Measurements from ENCODE around the gene TXN2. TPM values are rescaled to one million over a fixed set of nuclear protein-coding genes. Genes with fewer than 3 reads are reported as not detected.

TXN2 gene
- total RNA-seq, 2 donors from 2014 or later = 67.5 to 96.7 TPM

GRCh38 chr22:36506637-36507517 lies 25.4 kb upstream of the TXN2 start, which contains the start of gene FOXRED2:
Gene FOXRED2 (minus strand): TSS chr22:36507040. CDS start chr22:36506422, 618 bp downstream.
- DNase-seq (ENCODE audit: low spot score) (peak; percentile 91), ATAC-seq (peak; percentile 97 to 98)
- Mint-ChIP-seq H3K4me3 (peak within 1 kb of the TSS; percentile 66), H3K27ac (peak within 1 kb of the TSS in 1 of 2 donors; percentile 45), H3K4me1 (ENCODE audit: low read depth in 2 of 2) (peaks cover 11 to 14% of the 10 kb centered on the region in 2 donors), H3K9me3 (no peaks in the 10 kb centered on the region), H3K36me3 (peaks cover 8% of the 10 kb centered on the region), H3K27me3 (no peaks in the 10 kb centered on the region)

DNA sequence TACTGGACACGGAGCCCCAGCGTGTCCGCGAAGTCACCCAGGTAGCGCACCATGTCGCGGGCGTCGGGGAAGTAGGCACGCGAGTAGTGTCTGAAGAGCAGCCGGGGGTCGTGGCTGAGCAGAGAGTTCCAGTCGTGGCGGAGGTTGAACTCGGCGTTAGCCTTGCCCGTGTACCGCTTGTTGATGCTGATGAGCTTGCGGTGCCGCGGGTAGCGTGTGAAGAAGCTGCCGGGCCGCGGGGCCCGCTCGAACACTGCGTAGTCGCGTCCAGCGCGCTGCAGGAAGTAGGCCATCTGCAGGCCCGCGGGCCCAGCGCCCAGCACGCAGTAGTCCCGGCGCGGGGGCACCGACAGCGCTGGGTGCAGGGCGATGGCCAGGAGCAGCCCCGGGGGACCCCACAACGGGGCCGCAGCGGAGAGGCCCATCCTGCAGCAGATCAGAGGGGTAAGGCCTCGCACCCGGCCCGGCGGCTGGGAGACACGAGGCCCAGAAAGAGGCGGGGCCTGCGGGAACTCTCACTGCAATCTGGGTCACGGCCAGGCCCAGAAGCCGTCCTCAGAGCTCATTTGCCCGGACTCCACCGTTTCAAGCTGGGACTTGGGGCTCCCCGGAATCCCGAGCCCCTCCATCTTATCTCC lies 24.7 kb upstream of the TXN2 start:
- DNase-seq (ENCODE audit: low spot score) = no peak
- peak overlapping the region; percentile 66 for H3K4me3 Mint-ChIP-seq
- peaks cover 7 to 9% of the 10 kb centered on the region in 2 donors for H3K4me1 Mint-ChIP-seq (ENCODE audit: low read depth in 2 of 2)
- H3K27ac Mint-ChIP-seq = no peak overlapping the region
- no peak for ATAC-seq
- H3K27me3 Mint-ChIP-seq = no peaks in the 10 kb centered on the region
- no peaks in the 10 kb centered on the region for H3K9me3 Mint-ChIP-seq
- H3K36me3 Mint-ChIP-seq = peaks cover 1% of the 10 kb centered on the region

GRCh38 chr22:36497910-36498665 lies 16.6 kb upstream of the TXN2 start:
- Mint-ChIP-seq H3K27ac (no peak overlapping the region), H3K4me3 (no peak overlapping the region), H3K9me3 (no peaks in the 10 kb centered on the region), H3K27me3 (no peaks in the 10 kb centered on the region), H3K36me3 (no peaks in the 10 kb centered on the region), H3K4me1 (ENCODE audit: low read depth in 2 of 2) (peaks cover 0 to 5% of the 10 kb centered on the region in 2 donors)
- DNase-seq (ENCODE audit: low spot score) (no peak), ATAC-seq (peak in 1 of 2 donors; percentile 24)

- DNase-seq (ENCODE audit: low spot score) = no peak
- Mint-ChIP-seq H3K4me1 (ENCODE audit: low read depth in 2 of 2) (peaks cover 0 to 5% of the 10 kb centered on the region in 2 donors), H3K9me3 (no peaks in the 10 kb centered on the region), H3K27ac (peak overlapping the region in 1 of 2 donors; percentile 47), H3K36me3 (no peaks in the 10 kb centered on the region), H3K27me3 (no peaks in the 10 kb centered on the region), H3K4me3 (no peak overlapping the region)
- ATAC-seq = peak; percentile 36 to 71
Measured at GRCh38 chr22:36493690-36494110, 12.3 kb upstream of the TXN2 start.

DNA sequence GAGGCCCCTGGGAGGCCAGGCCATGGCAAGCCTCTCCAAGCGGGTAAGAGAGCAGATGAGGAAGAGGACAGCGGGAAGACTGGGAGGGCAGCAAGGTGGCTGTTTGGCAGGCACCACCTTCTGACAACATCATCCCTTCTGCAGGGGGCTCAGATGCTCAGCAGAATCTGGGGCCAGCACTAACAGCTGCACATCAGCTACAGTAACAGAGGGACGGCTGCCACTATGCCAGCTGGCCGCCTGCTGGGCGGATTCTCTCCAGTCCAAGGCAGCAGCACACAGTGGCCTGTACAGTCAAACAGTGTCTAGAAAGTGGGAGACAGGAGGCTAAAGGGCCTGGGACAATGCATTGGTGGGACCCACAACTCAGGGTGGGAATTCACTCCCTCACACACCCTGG lies 10.7 kb upstream of the TXN2 start:
- Mint-ChIP-seq H3K36me3 (peaks cover 3% of the 10 kb centered on the region), H3K27me3 (no peaks in the 10 kb centered on the region), H3K27ac (no peak overlapping the region), H3K4me1 (ENCODE audit: low read depth in 2 of 2) (peaks cover 0 to 5% of the 10 kb centered on the region in 2 donors), H3K9me3 (no peaks in the 10 kb centered on the region), H3K4me3 (no peak overlapping the region)
- DNase-seq (ENCODE audit: low spot score) = no peak
- ATAC-seq = no peak

- H3K4me1 Mint-ChIP-seq (ENCODE audit: low read depth in 2 of 2) = peaks cover 0 to 5% of the 10 kb centered on the region in 2 donors
- DNase-seq (ENCODE audit: low spot score) = no peak
- no peak overlapping the region for H3K4me3 Mint-ChIP-seq
- no peak for ATAC-seq
- no peaks in the 10 kb centered on the region for H3K9me3 Mint-ChIP-seq
- H3K27me3 Mint-ChIP-seq = no peaks in the 10 kb centered on the region
- H3K36me3 Mint-ChIP-seq = peaks cover 5% of the 10 kb centered on the region
- no peak overlapping the region for H3K27ac Mint-ChIP-seq
Measured at GRCh38 chr22:36491155-36491554, 9.7 kb upstream of the TXN2 start.

GRCh38 chr22:36486619-36487384 lies 5.4 kb upstream of the TXN2 start:
- Mint-ChIP-seq H3K27ac (no peak overlapping the region), H3K27me3 (no peaks in the 10 kb centered on the region), H3K9me3 (no peaks in the 10 kb centered on the region)

GRCh38 chr22:36480941-36481392 lies 473 bp downstream of the TXN2 start:
- ATAC-seq (no peak), DNase-seq (ENCODE audit: low spot score) (no peak)
- Mint-ChIP-seq H3K9me3 (no peaks in the 10 kb centered on the region), H3K4me1 (ENCODE audit: low read depth in 2 of 2) (peaks cover 18 to 19% of the 10 kb centered on the region in 2 donors), H3K4me3 (peak overlapping the region; percentile 93), H3K27me3 (no peaks in the 10 kb centered on the region), H3K36me3 (peaks cover 9% of the 10 kb centered on the region), H3K27ac (peak overlapping the region; percentile 87 to 94)

More at GRCh38 chr22:36486619-36487384, 5.4 kb upstream of the TXN2 start:
- Mint-ChIP-seq H3K36me3 (peaks cover 5% of the 10 kb centered on the region), H3K4me1 (ENCODE audit: low read depth in 2 of 2) (peaks cover 5 to 7% of the 10 kb centered on the region in 2 donors), H3K4me3 (no peak overlapping the region)
- DNase-seq (ENCODE audit: low spot score) = no peak
- ATAC-seq = no peak

DNA sequence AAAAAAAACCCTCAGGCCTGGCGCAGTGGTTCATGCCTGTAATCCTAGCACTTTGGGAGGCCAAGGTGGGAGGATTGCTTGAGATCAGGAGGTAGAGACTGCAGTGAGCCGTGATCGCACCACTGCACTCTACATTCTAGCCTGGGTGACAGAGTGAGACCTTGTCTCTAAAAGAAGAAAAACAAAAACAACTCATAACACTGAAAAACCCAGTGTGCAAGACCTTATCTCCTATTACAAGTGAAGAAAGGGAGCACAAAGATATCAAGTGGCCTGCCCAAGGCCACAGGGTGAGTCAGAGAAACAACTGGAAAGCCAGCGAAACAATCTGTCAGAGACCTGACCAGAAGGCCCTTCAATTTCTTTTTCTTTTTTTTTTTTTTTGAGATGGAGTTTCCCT lies 2.5 kb downstream of the TXN2 start:
- H3K36me3 Mint-ChIP-seq = peaks cover 16% of the 10 kb centered on the region
- H3K4me3 Mint-ChIP-seq = no peak overlapping the region
- no peaks in the 10 kb centered on the region for H3K27me3 Mint-ChIP-seq
- H3K4me1 Mint-ChIP-seq (ENCODE audit: low read depth in 2 of 2) = peaks cover 18 to 22% of the 10 kb centered on the region in 2 donors
- H3K27ac Mint-ChIP-seq = no peak overlapping the region
- DNase-seq (ENCODE audit: low spot score) (no peak), ATAC-seq (no peak)
- no peaks in the 10 kb centered on the region for H3K9me3 Mint-ChIP-seq

DNA sequence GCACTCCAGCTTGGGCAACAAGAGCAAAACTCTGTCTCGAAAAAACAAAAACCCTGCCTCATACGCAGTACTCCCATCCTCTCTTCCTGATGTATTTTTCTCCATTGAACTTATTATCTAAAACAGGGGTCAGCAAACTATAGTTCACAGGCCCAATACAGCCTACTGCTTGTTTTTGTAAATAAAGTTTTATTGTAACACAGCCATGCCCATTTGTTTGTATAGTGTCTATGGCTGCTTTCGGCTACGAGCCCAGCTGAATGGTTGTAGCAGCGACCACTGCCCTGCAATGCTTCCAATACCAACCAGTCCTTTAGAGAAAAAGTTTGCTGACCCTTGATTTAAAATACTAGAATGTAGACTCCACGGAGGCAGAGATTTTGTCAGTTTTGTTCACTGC lies 6.1 kb downstream of the TXN2 start:
- H3K27me3 Mint-ChIP-seq = no peaks in the 10 kb centered on the region
- ATAC-seq (no peak), DNase-seq (ENCODE audit: low spot score) (no peak)
- H3K27ac Mint-ChIP-seq = no peak overlapping the region
- no peaks in the 10 kb centered on the region for H3K9me3 Mint-ChIP-seq
- H3K4me3 Mint-ChIP-seq = no peak overlapping the region
- peaks cover 4 to 11% of the 10 kb centered on the region in 2 donors for H3K4me1 Mint-ChIP-seq (ENCODE audit: low read depth in 2 of 2)
- peaks cover 22% of the 10 kb centered on the region for H3K36me3 Mint-ChIP-seq

- ATAC-seq (no peak), DNase-seq (ENCODE audit: low spot score) (no peak)
- Mint-ChIP-seq H3K27ac (no peak overlapping the region), H3K4me3 (no peak overlapping the region), H3K9me3 (no peaks in the 10 kb centered on the region), H3K27me3 (no peaks in the 10 kb centered on the region), H3K4me1 (ENCODE audit: low read depth in 2 of 2) (peaks cover 12 to 16% of the 10 kb centered on the region in 2 donors), H3K36me3 (peaks cover 22% of the 10 kb centered on the region)
Measured at GRCh38 chr22:36472689-36473088, 8.8 kb downstream of the TXN2 start.

DNA sequence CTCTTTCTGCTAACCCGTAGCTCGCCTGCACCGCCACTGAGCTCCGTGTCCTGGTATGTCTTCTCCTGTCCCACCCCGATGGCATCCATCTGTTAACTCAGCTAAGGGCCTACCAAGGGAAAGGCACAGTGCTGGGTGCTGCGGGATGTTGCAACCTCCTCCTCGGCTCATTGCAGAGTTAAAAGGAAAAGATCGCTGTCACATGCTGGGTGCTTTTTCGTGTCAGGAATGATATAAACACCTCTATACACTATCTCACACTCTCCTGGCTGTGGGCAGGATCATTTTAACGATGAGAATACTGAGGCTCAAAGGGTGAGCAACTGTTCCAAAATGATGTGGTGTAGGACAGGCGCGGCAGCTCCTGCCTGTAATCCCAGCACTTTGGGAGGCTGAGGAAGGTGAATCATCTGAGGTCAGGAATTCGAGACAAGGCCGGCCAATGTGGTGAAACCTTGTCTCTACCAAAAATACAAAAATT lies 10.1 kb downstream of the TXN2 start:
- H3K4me3 Mint-ChIP-seq = no peak overlapping the region
- DNase-seq (ENCODE audit: low spot score) (no peak), ATAC-seq (no peak)
- no peaks in the 10 kb centered on the region for H3K9me3 Mint-ChIP-seq
- H3K4me1 Mint-ChIP-seq (ENCODE audit: low read depth in 2 of 2) = peaks cover 12 to 20% of the 10 kb centered on the region in 2 donors
- H3K27ac Mint-ChIP-seq = no peak overlapping the region
- peaks cover 15% of the 10 kb centered on the region for H3K36me3 Mint-ChIP-seq
- H3K27me3 Mint-ChIP-seq = no peaks in the 10 kb centered on the region

DNA sequence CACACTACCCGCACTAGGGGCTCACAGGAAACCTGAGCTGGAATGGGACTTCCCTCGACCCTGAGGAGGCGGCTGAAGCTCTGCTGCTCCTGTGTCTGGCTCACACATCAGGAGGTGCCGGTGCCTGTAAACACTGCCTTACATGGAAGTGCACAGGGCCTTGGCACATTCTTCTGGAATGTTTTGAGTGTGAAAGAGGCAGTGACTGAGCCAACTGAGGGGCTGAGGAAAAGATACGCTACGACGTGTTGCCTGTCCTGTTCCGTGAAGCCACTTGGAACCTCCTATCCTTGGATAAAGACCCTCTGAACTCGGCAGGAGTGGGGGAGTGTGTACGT lies 10.5 kb downstream of the TXN2 start:
- DNase-seq (ENCODE audit: low spot score) = no peak
- Mint-ChIP-seq H3K4me1 (ENCODE audit: low read depth in 2 of 2) (peaks cover 12 to 19% of the 10 kb centered on the region in 2 donors), H3K36me3 (peaks cover 13% of the 10 kb centered on the region), H3K9me3 (no peaks in the 10 kb centered on the region), H3K27ac (no peak overlapping the region), H3K4me3 (no peak overlapping the region), H3K27me3 (no peaks in the 10 kb centered on the region)
- ATAC-seq = no peak
